Gastroesophageal sphincter (tissue), 4 donors: ENCODE measurements around the gene IL17RC. TPM values are rescaled to one million over a fixed set of nuclear protein-coding genes. Genes with fewer than 3 reads are reported as not detected.

Source experiments
- ATAC-seq: fragments of 150-250 bp; one replicate; pipeline ENCODE4 v1.9.1; 2016; ENCODE audit warnings: mild to moderate bottlenecking, moderate library complexity
- H3K27ac ChIP-seq, 4 donors: fragments of 200-600 bp; sonication (generic) in 3 of 4; 1 replicate in 3 of 4; 2 replicates in 1 of 4; pipeline ENCODE4 v1.5.1; 2016 to 2019
- H3K27me3 ChIP-seq: fragments of 200-600 bp; sonication (generic); one replicate; pipeline ENCODE4 v1.5.1; 2019
- H3K36me3 ChIP-seq, 2 donors: fragments of 200-600 bp; sonication (generic); one replicate each; pipeline ENCODE4 v1.5.1; 2019; ENCODE audit warnings: control low read depth in 1 of 2
- H3K4me1 ChIP-seq, 3 donors: fragments of 200-600 bp; sonication (generic); 1 replicate in 2 of 3; 2 replicates in 1 of 3; pipeline ENCODE4 v1.5.1; 2016 to 2019; ENCODE audit warnings: control low read depth in 2 of 3
- H3K4me3 ChIP-seq, 2 donors: fragments of 200-600 bp; sonication (generic); one replicate each; pipeline ENCODE4 v1.5.1; 2019; ENCODE audit warnings: mild to moderate bottlenecking in 1 of 2, moderate library complexity in 1 of 2
- H3K9me3 ChIP-seq, 3 donors: fragments of 200-600 bp; sonication (generic); one replicate each; pipeline ENCODE4 v1.5.1; 2017 to 2019; ENCODE audit warnings: control low read depth in 2 of 3
- CTCF ChIP-seq, 4 experiments: fragments of 200-600 bp in 2 of 4; fragments of 450-650 bp in 2 of 4; sonication (generic) in 1 of 4; IDR thresholded peaks; one replicate each; pipeline ENCODE4 v1.5.1; 2017 to 2019; ENCODE audit warnings: antibody characterized with exemption in 4 of 4, mild to moderate bottlenecking in 2 of 4, moderate library complexity in 2 of 4
- EP300 ChIP-seq: sonication (generic); formaldehyde crosslinking; IDR thresholded peaks from one replicate; pipeline ENCODE4 v1.6.1; 2017; ENCODE audit warnings: antibody characterized with exemption, mild to moderate bottlenecking
- POLR2A ChIP-seq, 2 donors: fragments of 450-650 bp; IDR thresholded peaks; one replicate each; pipeline ENCODE4 v1.6.1; 2017; ENCODE audit warnings: antibody characterized with exemption in 2 of 2, mild to moderate bottlenecking in 2 of 2, moderate library complexity in 1 of 2
- POLR2AphosphoS5 ChIP-seq: sonication (generic); formaldehyde crosslinking; IDR thresholded peaks from one replicate; pipeline ENCODE4 v1.6.1; 2017; ENCODE audit warnings: antibody characterized with exemption
- WGBS, 2 donors: methylation state at CpG; one replicate each; pipeline ENCODE4 v1.1.5; 2018; ENCODE audit warnings: low coverage in 1 of 2; 5-methylcytosine and 5-hydroxymethylcytosine counted together
- total RNA-seq, 4 donors: library from RNA; depleted of rRNA; stranded (reverse); fragments of >200 nt; gene quantifications; one replicate each; pipeline ENCODE4 v1.1.0, GENCODE V29; 2016

IL17RC gene
- total RNA-seq, 4 donors from 2014 or later, result 31.0 to 64.0 (median 52.8) TPM

GRCh38 chr3:9903904-9904303 lies 13.0 kb upstream of the IL17RC start:
- no peaks in the 10 kb centered on the region for H3K36me3 ChIP-seq
- H3K4me3 ChIP-seq, result no peak overlapping the region
- ATAC-seq, result no peak
- no peaks in the 10 kb centered on the region for H3K27me3 ChIP-seq
- peaks cover 0 to 3% (median 0%) of the 10 kb centered on the region in 3 donors for H3K4me1 ChIP-seq
- TF ChIP-seq POLR2AphosphoS5 (no peak), POLR2A (IDR thresholded peaks at IDR 0.05) (no peak), EP300 (no peak), CTCF (IDR thresholded peaks at IDR 0.05) (no peak)
- H3K9me3 ChIP-seq, result no peaks in the 10 kb centered on the region
- H3K27ac ChIP-seq, result no peak overlapping the region
- 86 to 98% methylated on average over 4 of the region's 4 CpGs for WGBS, 2 donors

- no peaks in the 10 kb centered on the region for H3K27me3 ChIP-seq
- 90 to 100% methylated on average over 1 to 2 of the region's 5 CpGs for WGBS, 2 donors
Measured at GRCh38 chr3:9906480-9906879, 10.4 kb upstream of the IL17RC start.

GRCh38 chr3:9908286-9908685 lies 8.6 kb upstream of the IL17RC start:
- no peak for ATAC-seq
- Histone ChIP-seq H3K27ac (no peak overlapping the region), H3K9me3 (no peaks in the 10 kb centered on the region), H3K36me3 (no peaks in the 10 kb centered on the region), H3K4me3 (no peak overlapping the region), H3K4me1 (peaks cover 0 to under 1% (median 0%) of the 10 kb centered on the region in 3 donors), H3K27me3 (no peaks in the 10 kb centered on the region)
- TF ChIP-seq CTCF (IDR thresholded peaks at IDR 0.05) (no peak), POLR2A (IDR thresholded peaks at IDR 0.05) (no peak), POLR2AphosphoS5 (no peak), EP300 (no peak)
- WGBS, 2 donors, result no CpG with 5 or more reads among the region's 3 CpGs

More at GRCh38 chr3:9906480-9906879, 10.4 kb upstream of the IL17RC start:
- no peaks in the 10 kb centered on the region for H3K4me1 ChIP-seq
- no peaks in the 10 kb centered on the region for H3K9me3 ChIP-seq
- no peak for TF ChIP-seq POLR2A (IDR thresholded peaks at IDR 0.05)
- TF ChIP-seq POLR2AphosphoS5, result no peak
- H3K27ac ChIP-seq, result no peak overlapping the region
- no peaks in the 10 kb centered on the region for H3K36me3 ChIP-seq
- no peak for ATAC-seq
- no peak overlapping the region for H3K4me3 ChIP-seq

- no peak overlapping the region for H3K4me3 ChIP-seq
- ATAC-seq, result no peak
- no peaks in the 10 kb centered on the region for H3K27me3 ChIP-seq
- WGBS, 2 donors, result 92% methylated on average over 2 to 6 of the region's 7 CpGs
- H3K4me1 ChIP-seq, result peaks cover 0 to 12% (median 0%) of the 10 kb centered on the region in 3 donors
- TF ChIP-seq POLR2AphosphoS5, result no peak
- no peak for TF ChIP-seq EP300
- no peak for TF ChIP-seq POLR2A (IDR thresholded peaks at IDR 0.05)
- TF ChIP-seq CTCF (IDR thresholded peaks at IDR 0.05), result no peak
- H3K27ac ChIP-seq, result no peak overlapping the region
- H3K36me3 ChIP-seq, result no peaks in the 10 kb centered on the region
- H3K9me3 ChIP-seq, result no peaks in the 10 kb centered on the region
Measured at GRCh38 chr3:9909221-9910013, 7.5 kb upstream of the IL17RC start.

GRCh38 chr3:9911863-9912262 lies 5.0 kb upstream of the IL17RC start:
- no peak for ATAC-seq
- no peaks in the 10 kb centered on the region for H3K36me3 ChIP-seq
- 75 to 80% methylated on average over 2 to 5 of the region's 8 CpGs for WGBS, 2 donors
- no peak overlapping the region for H3K27ac ChIP-seq
- peaks cover 0 to 36% (median 6%) of the 10 kb centered on the region in 3 donors for H3K4me1 ChIP-seq
- H3K9me3 ChIP-seq, result no peaks in the 10 kb centered on the region
- H3K27me3 ChIP-seq, result no peaks in the 10 kb centered on the region
- no peak overlapping the region for H3K4me3 ChIP-seq
- TF ChIP-seq POLR2AphosphoS5, result no peak
- TF ChIP-seq EP300, result no peak
- TF ChIP-seq CTCF (IDR thresholded peaks at IDR 0.05), result no peak
- no peak for TF ChIP-seq POLR2A (IDR thresholded peaks at IDR 0.05)
